GM19438 (cell line): ENCODE data around the gene TBC1D9.

Source experiments
- ATAC-seq: cut with Tn5 transposase; IDR thresholded peaks from one replicate; pipeline ENCODE4 v1.9.1; 2021; ENCODE audit warnings: low read depth; ENCODE audit not compliant: unreplicated experiment

TBC1D9 gene

DNA sequence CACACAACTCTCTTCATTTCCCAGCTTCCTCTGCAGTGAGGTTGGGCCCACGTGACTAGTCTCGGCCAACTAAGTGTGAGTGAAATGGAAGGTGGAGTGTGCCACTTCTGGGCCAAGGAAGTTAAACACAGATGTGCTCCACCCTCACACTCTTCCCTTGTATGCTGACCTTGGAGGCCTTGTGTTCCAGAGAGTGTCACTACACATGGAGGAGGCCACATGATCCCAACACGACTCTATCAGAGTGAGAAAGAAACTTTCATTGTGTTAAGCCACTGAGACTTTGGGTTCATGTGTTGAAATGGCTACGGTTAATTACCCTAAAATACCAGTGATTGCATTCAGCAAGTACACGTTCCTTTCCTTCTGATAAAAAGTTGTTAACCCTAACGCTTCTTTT lies 55.1 kb downstream of the TBC1D9 start:
- no peak for ATAC-seq

DNA sequence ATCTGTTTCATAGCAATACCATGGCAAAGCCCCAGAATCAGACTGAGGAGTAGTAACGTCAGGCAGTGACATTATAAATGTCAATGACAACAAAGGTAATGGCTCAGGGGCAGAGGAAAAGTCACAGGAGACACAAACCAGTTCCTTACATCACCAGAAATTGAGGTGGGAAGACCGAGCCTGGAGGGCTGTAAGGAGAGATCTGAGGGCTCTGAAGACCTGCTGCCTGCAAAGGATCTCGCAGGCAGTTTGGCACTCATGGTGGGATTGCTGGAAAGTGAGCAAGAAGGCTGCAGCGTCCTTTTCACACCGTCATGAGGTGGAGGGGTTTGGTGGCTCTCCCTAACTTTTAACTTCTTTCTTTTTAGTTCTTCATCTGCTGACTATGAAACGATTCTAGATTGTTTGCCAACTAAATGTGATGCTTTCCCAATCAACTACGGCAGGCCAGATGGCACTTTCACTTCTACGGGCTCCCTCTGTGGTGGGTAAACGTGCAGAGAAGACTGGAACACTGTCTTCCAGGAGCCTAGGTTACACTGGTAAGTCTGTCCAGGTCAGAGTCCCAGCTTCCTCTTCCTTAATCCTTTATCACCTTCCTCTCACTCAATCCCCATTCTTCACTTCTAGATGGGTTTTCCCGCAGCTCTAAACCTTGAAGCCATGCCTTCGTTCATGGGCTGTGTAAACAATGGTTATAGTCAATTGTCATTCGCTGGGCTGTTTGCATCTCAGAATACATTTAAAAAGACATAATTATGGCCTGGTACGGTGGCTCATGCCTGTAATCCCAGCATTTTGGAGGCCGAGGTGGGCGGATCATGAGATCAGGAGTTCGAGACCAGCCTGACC lies 58.2 kb downstream of the TBC1D9 start:
- no peak for ATAC-seq

DNA sequence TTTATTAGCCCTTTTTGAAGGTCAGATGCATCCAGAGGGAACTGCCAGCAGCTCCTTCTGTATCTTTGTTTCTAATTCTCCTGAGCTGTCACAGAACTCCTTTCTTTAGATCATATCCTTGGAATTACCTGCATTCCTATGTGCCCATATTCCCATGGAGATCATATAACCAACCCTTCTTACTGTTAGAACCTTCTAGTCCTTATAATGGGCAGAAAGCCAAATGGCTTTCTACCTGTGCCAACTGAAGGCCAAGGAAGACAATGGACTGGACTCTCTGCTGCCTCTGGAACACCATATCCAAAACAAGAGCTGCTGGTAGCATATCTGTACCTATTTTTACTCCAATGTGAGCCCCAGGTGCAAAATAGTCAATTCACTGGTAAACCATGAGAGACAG lies 60.7 kb downstream of the TBC1D9 start:
- ATAC-seq, result no peak

DNA sequence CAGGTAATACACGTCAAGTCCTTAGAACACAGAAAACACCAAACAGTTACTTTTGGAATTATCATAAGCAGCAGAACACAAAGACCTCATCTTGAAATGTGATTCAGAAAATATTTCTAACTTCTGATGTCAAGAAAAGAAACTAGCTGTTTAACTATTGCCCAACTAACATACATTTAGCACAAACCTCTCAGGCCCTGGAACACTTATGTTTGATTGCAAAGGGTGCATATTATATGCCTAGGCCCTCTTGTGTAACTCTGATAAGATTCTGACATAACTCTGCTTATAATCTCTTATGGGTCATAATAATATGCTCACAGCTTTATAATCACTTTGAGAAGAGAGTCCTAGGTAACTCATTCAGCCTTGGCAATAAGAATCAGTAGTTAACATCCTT lies 62.6 kb downstream of the TBC1D9 start:
- no peak for ATAC-seq

DNA sequence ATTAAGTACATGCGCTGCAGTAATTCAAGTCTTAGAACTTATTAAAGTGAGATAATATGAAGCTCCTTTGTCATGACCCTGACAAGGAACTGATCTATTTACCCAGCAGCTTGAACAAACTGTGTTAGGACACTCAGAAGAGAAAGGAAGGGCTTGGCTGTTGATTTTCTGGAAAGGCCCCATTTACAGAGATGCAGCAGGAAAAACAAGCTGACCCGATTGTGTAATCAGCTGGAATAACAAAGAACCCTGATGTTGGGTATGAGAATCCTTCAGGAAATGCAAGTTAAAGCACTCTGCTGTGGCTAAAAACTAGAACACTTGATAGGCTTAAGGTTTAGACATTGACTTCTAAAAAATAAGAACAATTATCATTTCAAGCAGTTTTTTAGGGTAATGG lies 64.8 kb downstream of the TBC1D9 start:
- ATAC-seq, result no peak

DNA sequence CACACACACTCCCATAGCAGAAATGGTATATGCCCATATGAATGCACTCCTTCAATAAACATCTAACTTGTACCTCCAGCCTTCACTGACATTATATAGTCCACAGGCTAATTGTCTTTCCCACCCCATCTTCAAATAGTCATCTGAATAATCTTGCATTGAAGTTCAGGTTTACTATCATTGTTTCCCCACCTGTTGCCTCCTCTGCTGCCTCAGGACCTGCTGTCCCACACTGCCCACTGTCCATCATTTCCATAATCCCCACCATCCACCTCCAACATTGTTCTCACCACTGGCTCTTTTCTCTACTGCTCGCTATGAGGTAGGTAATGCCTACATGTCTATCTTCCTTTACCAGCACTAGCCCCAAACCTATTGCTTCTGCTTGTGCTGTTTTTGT lies 66.1 kb downstream of the TBC1D9 start:
- no peak for ATAC-seq

DNA sequence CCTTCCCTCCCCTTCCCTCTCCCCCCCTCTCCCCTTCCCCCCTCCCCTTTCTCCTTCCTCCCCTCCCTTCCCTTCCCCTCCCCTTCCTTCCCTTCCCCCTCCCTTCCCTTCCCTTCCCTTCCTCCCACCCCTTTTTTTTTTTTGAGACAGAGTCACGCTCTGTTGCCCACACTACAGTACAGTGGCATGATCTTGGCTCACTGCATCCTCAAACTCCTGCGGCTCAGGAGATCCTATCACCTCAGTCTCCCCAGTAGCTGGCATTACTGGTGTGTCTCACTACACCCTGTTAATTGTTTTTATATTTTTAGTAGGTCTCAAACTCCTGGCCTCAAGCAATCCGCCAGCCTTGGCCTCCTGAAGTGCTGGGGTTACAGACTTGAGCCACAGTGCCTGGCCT lies 66.6 kb downstream of the TBC1D9 start:
- no peak for ATAC-seq

DNA sequence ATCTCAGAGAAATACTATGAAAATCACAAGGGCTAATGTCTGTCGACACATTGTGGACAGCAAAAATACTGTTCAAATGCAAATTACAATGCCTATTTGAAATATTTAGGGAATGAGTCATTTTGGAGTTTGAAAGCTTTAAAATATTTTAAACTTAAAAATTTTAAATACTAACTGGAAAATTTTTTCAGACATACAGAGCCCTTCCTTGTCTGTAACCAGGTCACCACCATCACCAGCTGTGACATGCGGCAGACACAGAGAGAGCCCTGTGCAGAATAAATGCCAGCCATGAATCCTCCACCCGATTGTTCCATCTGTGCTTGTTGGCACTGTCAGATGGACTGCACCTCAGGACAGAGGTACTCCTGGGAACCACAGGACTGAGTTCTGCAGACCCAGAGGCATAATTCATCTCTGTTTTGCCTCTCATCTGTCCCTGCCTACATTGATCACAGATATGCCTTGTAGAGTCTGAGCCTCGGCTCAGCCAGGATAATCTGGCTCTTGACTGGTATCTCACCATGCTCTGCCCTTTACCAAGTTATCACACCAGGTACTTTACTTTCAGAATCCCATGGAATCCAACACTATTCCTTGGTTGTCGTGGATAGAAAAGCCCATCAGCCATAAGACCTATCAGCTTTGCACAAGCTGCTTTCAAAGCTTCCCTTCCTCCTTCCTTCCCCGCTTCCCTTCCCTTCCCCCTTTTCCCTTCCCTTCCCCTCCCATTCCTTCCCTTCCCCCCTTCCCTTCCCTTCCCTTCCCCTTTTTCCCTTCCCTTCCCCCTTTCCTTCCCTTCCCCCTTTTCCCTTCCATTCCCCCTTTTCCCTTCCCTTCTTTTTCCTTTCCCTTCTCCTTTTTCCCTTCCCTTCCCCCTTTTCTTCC lies 67.2 kb downstream of the TBC1D9 start:
- ATAC-seq, result no peak

DNA sequence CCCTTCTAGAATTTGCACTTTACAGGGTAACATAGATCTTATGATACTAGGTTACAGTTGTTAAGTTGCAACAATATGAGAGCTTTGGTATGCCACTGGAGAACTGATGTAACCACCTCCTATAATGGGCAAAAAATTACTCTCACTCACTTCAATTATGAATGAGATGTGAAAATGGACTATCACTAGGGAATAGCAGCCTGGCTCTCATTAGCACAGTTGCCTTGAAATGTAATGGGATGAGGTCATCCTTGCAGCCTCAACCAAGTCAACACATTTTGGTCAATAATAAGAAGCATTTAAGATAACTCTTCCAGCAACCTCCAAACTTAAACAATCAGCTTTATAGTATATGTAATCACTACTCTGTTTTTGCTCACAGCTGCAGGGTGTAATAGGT lies 69.4 kb downstream of the TBC1D9 start:
- ATAC-seq, result no peak

DNA sequence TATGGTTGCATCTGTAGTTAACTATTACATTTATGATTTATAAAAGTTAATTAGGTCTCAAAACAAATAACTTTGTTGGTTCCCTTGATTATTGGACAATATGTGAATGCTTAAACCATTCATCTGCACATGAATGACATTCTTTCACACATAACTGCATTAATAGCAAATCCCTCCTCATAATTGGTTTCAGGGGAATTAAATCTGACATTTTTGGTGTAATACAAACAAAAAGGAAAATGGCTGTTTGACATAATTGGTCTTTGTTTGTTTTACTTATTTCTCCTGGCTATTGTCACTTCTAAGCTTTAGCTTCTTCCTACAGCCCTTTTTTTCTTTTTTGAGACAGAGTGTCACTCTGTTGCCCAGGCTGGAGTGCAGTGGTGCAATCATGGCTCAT lies 71.9 kb downstream of the TBC1D9 start:
- ATAC-seq, result no peak

DNA sequence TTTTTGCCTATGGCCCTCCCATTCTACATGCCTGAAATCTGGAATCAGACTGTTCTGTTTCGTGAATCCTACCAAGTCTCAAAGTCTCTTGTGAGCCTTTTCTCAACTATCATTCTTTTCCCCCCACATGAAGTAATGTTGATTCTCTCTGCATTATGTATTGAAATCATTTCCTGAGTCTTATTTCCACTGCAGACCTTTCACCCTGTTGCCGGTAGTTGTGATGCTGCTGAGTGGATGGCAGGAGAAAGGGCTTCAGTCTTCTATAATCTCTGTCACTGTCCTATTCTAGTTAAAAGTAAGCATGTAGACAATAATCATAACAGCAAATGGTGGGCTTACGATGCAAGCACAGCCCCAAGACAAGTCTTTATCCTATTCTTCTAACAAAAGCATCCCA lies 75.0 kb downstream of the TBC1D9 start:
- no peak for ATAC-seq

DNA sequence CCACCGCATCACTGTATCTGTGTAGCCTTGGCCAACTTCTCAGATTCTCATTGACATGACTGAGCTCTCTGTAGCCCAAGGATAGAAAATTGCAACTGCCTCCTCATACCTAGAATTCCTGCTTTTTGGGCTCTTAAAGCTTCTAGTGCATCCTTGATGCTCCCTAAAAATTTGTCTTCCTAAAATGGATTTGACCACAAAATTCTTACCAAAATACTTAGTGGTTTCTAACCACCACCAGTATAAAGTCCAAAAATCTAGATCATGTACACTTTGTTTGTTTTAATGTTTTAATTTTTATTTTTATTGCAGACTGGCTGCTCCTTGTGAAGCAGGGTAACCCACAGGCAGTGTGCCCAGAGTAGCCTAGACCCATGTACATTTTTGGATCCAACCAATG lies 75.5 kb downstream of the TBC1D9 start:
- no peak for ATAC-seq

DNA sequence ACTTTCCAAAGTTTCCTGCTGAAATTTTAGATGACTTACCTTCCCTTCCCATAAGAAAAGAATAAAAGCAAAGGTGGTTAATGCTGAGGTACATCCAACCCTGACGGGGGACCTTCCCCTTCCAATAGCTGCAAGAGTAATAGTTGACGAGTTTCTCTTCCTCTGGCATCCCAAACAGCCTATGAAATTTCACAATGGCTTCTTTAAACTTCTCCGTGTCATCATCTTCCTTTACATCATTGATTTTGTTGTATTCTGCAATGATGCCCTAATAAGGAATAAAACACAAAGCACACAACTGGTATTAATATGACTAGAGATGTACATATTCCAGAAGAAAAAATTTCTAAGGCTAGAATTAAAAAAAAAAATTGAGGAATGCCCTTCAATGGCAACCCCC lies 76.6 kb downstream of the TBC1D9 start:
- no peak for ATAC-seq

DNA sequence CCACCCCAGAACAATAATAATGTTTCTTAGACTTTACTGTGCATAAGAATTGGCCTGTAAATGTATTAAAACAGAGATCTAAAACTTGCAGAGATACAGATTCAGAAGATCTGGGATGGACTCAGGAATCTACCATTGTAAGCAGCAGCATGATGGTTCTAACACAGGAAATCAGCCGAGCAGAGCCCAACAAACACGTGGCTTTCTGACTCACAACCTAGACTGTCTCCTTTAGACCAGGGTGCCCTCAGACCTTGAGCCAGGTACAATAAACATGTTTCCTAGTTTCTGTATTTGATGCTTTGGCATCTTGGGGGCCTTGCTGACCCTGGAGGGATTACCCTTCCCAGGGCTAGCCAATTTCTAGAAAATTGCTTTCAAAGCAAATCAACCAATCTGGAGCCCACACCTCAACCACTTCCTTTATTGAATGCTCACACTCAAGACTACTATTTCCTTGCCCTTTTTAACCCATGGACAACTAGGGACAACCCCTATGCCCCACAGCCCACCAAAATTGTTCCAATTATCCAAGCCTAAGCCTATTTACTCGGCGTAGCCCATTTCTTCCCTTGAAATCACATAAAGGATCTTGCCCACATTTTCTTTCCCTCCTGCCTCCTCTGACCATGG lies 80.5 kb downstream of the TBC1D9 start:
- ATAC-seq, result no peak

DNA sequence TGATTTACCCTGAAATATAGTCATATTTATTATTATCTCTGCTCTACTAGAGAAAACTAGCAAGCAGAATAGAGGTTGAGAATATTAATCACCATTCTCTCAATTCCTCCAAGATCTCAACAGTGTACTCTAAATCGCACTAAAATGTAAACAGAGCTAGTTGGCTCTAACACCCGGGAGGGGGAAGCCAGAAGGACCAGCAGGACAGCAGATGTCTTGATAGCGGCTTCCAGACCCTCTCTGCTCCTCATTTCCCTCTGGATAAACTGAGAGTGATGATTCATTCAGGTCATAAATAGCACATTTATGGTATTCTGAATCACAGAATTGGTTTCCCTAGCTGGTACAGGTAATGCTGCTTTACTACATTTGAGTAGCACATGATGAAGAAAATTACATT lies 82.5 kb downstream of the TBC1D9 start:
- no peak for ATAC-seq

DNA sequence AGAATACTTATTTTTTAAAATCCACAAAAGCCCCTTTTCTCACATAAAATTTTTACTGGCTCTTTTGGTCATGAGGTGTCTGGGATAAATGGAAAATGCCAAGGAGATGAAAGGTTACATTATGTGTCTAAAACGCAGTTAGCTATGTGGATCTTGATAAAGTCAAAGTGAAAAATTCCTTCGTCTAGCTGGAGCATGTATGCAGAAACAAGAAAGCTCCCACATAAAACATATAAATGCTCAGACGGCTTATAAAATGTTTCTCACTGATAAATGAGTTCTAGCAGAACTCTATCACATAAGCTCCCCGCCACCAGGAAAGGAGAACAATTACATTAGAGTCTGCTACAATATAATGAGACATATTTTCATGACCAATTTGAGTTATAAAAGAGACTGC lies 83.8 kb downstream of the TBC1D9 start:
- no peak for ATAC-seq

DNA sequence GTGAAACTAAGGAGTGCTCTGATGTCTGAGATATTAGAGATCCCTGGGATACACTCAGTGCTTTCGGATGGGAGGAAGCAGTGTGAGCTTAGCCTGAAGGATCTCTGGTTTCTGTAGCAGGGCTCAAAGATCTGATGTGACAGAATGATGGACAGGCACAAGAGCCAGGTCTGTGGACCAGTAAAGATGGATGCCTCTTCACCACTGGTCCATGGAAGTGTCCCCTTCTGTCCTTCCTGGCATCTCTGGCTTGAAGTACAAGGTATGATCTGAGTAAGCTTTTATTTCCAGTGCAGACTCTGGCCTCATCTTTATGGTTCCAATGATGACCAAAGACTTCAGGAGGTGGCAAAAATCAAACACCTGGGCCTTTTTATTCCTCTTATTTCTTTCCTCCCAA lies 88.1 kb downstream of the TBC1D9 start:
- ATAC-seq, result no peak

DNA sequence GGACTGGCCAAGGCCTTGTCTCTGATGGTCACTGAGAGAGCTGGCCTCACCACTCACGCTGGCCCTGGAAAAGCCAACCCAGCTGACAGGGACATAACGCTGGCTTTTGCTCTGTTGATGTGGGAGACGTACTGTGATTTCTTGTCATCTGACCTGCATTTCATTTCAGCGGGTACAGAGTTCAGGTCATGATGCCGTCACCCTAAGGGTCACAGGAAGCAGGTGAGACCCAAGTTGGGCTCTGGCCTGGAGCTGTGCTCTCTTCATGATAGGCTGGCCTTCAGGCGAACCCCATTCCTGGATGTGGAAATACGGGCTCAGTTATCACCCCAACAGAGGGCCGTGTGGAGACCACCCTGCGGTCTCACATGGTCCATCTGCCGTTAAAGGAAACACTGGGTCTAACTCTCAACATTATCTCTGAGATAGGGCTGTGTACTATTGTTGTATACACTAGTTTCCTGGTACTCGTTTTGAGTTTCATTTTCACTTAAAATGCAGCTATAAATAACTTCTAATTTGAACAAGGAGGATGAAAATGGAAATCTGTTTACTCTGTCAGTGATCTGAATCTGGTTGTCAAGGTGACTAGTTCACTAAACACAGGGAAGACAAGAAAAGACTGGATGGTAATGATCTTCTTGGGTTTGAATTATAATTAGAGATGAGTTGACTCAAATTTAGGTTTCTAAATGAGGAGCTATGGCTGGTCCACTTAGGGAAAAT lies 89.1 kb downstream of the TBC1D9 start:
- ATAC-seq, result peak; percentile 79

DNA sequence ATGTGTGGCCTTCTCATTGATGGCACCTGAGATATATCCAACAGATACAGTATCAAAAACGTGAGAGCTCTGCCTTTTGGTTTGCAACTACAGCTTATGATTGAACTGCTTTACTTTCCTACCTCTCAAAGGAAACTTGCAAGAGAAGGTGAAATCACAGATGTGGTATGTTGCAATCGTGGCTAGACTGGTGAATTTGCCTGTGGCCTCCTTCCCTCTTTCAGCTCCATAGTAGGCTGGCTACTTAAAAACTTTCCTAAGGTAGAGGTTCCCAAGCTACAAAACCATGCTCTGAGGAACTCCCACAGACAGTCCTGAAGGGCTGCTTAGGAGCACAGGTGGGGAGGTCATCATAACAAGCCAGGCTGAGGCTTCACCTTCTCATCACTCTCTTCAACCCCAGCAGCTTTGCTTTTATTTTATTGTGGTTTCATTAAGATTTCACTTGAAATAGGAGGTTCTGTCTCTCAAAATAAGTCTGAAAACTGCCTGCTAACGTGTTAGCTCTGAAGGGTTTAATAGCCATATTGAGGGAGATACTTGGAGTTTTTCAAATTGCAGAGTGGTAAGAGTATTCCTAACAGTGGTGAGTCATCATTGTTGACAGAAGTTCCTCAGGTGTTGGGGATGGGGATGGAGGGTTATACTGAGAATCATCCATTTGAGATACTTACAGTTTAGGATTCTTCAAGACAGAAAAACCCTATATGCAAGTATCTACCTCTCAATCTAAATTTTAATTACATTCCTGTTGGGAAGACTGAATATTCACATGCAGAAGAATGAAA lies 93.9 kb downstream of the TBC1D9 start:
- ATAC-seq, result no peak

DNA sequence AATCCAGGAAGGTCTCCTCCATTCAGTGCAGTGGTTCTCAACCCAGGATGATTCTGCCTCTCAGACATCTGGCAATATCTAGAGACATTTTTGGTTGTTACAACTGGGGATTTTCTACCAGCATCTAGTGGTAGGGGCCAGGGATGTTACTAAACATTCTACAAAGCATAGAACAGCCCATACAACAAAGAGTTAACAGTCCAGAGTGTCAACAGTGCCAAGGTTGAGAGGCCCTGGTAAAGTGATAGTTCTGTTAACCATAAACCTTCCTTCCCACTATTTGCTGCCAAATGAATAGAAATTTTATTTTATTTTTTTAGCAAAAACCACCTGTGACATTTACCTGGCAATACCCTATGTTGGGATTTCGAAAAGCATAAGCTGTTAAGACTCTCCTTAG lies 94.6 kb downstream of the TBC1D9 start:
- no peak for ATAC-seq
